Parathyroid adenoma (tissue), 2 donors: ENCODE measurements around the gene PDZRN3.

ENCODE experiments used
- H2AFZ ChIP-seq: fragments of 300-600 bp; sonication (generic); one replicate; pipeline ENCODE4 v1.7.0; 2017; ENCODE audit warnings: antibody characterized with exemption, mild to moderate bottlenecking
- H3K27ac ChIP-seq: fragments of 300-600 bp; sonication (generic); one replicate; pipeline ENCODE4 v1.7.0; 2017
- H3K27me3 ChIP-seq: fragments of 300-600 bp; sonication (generic); one replicate; pipeline ENCODE4 v1.7.0; 2017; ENCODE audit warnings: low read length; ENCODE audit not compliant: control insufficient read depth, insufficient read depth
- H3K36me3 ChIP-seq: fragments of 300-600 bp; sonication (generic); one replicate; pipeline ENCODE4 v1.7.0; 2017; ENCODE audit warnings: low read length; ENCODE audit not compliant: control insufficient read depth, insufficient read depth
- H3K4me1 ChIP-seq: fragments of 300-600 bp; sonication (generic); one replicate; pipeline ENCODE4 v1.7.0; 2017; ENCODE audit warnings: control low read depth
- H3K4me2 ChIP-seq: fragments of 300-600 bp; sonication (generic); one replicate; pipeline ENCODE4 v1.7.0; 2017; ENCODE audit warnings: low read length
- H3K4me3 ChIP-seq: fragments of 300-600 bp; sonication (generic); one replicate; pipeline ENCODE4 v1.7.0; 2017; ENCODE audit warnings: low read depth, low read length
- H3K79me2 ChIP-seq: fragments of 300-600 bp; sonication (generic); one replicate; pipeline ENCODE4 v1.7.0; 2017; ENCODE audit warnings: control low read depth
- H3K9ac ChIP-seq: fragments of 300-600 bp; sonication (generic); one replicate; pipeline ENCODE4 v1.7.0; 2017; ENCODE audit warnings: mild to moderate bottlenecking
- H3K9me3 ChIP-seq: fragments of 300-600 bp; sonication (generic); one replicate; pipeline ENCODE4 v1.7.0; 2017; ENCODE audit warnings: low read length; ENCODE audit not compliant: control insufficient read depth
- TF ChIP-seq, protein P1 (sequence below): fragments of 300-600 bp; sonication (generic); IDR thresholded peaks from one replicate; pipeline ENCODE4 v1.7.0; 2017; ENCODE audit warnings: antibody characterized with exemption, mild to moderate bottlenecking
- donor health status: primary hyperparathyroidism.

PDZRN3 gene

DNA sequence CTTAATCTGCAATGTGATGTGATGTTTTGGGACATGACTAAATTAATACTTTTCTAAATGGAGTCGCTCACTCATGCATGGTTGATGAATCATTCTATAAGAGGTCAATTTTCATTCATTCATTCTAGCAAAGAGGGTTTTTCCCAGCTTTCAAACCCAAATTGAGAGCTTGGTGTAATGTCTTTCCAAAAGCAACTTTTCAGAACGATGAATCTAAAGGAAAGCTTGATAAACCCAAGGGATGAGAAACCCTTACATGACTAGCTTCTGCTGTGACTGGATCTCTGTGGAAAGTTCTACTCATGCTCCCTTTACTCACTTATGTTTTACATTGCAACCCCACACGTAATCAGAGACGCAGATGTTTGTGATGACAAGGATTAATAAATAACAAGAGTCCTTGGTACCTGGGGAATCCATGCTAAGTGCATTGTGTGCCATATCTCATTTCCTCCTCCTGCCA is 47.7 kb downstream of the PDZRN3 start:
- Histone ChIP-seq H3K36me3 (no peaks in the 10 kb centered on the region), H3K4me2 (no peak overlapping the region), H3K4me3 (no peak overlapping the region), H3K79me2 (no peaks in the 10 kb centered on the region), H3K9me3 (no peaks in the 10 kb centered on the region), H2AFZ (no peak overlapping the region), H3K27ac (no peak overlapping the region), H3K9ac (no peak overlapping the region), H3K4me1 (no peaks in the 10 kb centered on the region), H3K27me3 (no peaks in the 10 kb centered on the region)
- TF ChIP-seq, protein P1, sequence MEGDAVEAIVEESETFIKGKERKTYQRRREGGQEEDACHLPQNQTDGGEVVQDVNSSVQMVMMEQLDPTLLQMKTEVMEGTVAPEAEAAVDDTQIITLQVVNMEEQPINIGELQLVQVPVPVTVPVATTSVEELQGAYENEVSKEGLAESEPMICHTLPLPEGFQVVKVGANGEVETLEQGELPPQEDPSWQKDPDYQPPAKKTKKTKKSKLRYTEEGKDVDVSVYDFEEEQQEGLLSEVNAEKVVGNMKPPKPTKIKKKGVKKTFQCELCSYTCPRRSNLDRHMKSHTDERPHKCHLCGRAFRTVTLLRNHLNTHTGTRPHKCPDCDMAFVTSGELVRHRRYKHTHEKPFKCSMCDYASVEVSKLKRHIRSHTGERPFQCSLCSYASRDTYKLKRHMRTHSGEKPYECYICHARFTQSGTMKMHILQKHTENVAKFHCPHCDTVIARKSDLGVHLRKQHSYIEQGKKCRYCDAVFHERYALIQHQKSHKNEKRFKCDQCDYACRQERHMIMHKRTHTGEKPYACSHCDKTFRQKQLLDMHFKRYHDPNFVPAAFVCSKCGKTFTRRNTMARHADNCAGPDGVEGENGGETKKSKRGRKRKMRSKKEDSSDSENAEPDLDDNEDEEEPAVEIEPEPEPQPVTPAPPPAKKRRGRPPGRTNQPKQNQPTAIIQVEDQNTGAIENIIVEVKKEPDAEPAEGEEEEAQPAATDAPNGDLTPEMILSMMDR, result no peak

GRCh38 chr3:73575953-73576352 is 48.8 kb downstream of the PDZRN3 start:
- Histone ChIP-seq H3K79me2 (no peaks in the 10 kb centered on the region), H3K9ac (no peak overlapping the region), H3K36me3 (no peaks in the 10 kb centered on the region), H3K9me3 (no peaks in the 10 kb centered on the region), H3K4me3 (no peak overlapping the region), H3K4me1 (no peaks in the 10 kb centered on the region), H2AFZ (no peak overlapping the region), H3K4me2 (no peak overlapping the region), H3K27me3 (no peaks in the 10 kb centered on the region), H3K27ac (no peak overlapping the region)
- TF ChIP-seq, protein P1, result no peak

DNA sequence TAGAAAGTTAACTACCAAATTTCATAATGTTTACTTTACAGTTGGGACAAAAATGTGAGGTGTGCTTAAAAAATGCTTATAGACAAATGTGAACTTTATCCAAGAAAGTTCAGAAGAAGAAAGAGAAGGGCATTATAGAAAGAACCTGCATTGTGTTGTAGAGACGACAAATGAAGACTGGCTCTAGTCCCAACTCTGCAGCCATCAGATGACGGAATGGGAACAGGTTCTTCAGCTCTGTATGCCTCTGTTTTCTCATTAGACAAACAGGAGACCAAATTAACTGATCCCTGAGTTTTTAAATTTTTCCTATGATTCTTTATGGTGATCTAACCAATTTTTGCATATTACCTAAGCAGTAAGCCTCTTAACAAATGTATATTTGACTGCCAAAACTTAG is 49.2 kb downstream of the PDZRN3 start:
- Histone ChIP-seq H3K79me2 (no peaks in the 10 kb centered on the region), H3K9me3 (no peaks in the 10 kb centered on the region), H2AFZ (no peak overlapping the region), H3K4me1 (no peaks in the 10 kb centered on the region), H3K9ac (no peak overlapping the region), H3K27me3 (no peaks in the 10 kb centered on the region), H3K36me3 (no peaks in the 10 kb centered on the region), H3K4me3 (no peak overlapping the region), H3K27ac (no peak overlapping the region), H3K4me2 (no peak overlapping the region)
- TF ChIP-seq, protein P1, result no peak

GRCh38 chr3:73573204-73573603 is 51.5 kb downstream of the PDZRN3 start:
- TF ChIP-seq, protein P1, result no peak
- Histone ChIP-seq H3K4me2 (no peak overlapping the region), H3K27ac (no peak overlapping the region), H3K36me3 (no peaks in the 10 kb centered on the region), H3K9me3 (no peaks in the 10 kb centered on the region), H3K4me3 (no peak overlapping the region), H3K27me3 (no peaks in the 10 kb centered on the region), H3K9ac (no peak overlapping the region), H3K79me2 (no peaks in the 10 kb centered on the region), H2AFZ (no peak overlapping the region), H3K4me1 (no peaks in the 10 kb centered on the region)

DNA sequence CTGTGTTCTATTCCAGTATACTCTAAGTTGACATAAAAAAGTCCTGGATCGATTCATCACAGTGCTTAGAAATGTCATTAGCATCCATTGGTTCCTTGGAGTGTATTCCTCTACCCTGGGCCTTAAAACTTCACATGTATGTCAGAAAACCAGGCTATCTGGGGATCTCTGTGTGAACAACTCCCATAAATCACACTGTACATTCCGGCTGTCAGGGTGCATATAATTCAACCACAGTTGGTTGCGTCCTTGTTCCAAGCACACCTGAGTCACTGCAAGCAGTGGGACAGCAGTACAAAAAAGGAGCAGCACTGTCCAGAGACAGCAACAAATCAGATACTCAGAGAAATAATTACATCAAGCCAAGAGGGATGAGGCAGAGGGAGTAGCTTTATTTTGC is 52.4 kb downstream of the PDZRN3 start:
- Histone ChIP-seq H3K4me3 (no peak overlapping the region), H3K36me3 (no peaks in the 10 kb centered on the region), H3K9ac (no peak overlapping the region), H3K27me3 (no peaks in the 10 kb centered on the region), H3K9me3 (no peaks in the 10 kb centered on the region), H3K4me2 (no peak overlapping the region), H3K4me1 (no peaks in the 10 kb centered on the region), H2AFZ (no peak overlapping the region), H3K27ac (no peak overlapping the region), H3K79me2 (no peaks in the 10 kb centered on the region)
- TF ChIP-seq, protein P1, result no peak
